ENCODE data around the gene BRD3OS.

BRD3OS gene

DNA sequence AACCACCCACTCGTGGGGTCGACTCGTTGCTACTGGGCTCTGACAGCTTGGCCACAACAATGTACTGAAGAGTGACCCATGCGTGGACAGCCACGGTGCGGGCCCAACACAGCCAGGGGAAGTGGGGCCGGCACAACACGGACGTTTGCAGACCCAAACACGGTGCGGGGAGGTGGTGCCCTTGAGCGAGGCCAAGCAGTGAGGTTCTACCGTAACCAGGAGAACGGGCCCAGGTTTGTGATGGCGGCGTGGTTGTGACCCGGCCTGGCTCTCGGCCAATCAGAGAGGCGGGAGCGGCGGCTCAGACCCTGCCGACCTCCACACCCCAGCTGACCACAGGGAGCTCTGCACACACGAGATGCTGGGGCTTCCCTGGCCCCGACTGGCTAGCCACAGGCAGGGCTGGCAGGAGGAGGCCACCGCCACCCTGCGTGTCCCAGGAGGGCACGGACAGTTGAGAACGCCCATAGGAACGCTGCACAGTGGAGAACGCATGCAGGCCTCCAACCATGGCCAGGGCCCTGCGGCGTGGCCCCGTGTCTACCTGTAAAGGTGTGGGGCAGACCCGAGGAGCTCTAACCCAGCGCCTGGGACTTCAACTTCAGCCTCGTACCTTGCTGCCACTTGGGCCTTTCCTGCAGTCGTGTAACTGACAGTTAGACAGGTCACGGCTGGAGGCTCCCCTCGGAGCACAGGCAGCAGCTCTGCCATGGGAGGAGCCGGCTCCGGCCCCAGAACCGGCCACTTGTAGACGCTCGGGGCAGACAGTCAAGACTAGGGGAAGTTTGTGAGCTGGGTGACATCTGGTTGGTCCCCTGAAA is 28.9 kb downstream of the BRD3OS start:
- no peak for DNase-seq

DNA sequence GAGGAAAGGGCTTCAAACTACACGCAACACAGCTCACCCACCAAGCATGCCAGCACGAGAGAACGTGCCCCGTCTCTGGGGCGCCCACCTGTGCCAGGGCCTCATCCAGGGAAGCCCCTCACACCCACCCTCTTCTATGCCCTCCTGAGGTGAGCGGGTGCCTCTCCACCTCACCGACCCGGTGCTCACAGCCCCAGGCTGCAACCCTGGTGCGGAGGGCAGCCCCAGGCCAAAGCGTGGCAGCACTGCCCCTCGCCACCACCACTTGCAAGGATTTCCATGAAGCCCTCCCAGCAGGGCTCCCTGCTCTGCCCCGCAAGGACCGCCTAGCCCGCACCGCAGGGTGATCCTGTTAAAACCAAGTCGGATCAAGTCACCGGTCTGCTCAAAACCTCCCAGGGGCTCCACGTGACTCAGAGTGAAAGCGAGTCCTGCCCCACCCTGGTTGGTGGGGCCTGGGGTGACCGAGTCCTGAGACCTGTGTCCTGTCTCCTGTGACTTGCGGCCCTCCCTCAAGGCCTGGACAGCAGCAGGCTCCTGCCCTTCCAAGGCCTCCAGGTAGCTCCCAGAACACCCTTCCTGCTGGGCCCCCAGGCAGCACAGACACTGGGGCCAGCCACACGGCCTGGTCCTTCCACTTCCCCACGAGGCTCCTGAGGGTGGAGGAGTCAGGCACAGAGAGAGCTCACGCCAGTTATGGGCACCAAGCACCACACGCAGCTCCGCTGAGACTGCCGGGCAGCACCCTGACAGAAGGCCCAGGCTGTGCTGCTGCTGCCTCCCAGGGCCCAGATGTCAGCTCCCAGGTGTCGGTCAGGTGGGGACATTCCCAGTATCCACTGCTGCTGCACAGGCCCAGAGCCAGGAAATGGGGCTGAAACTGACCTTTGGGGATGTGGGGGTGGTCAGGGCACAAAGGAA is 29.9 kb downstream of the BRD3OS start:
- no peak for DNase-seq

DNA sequence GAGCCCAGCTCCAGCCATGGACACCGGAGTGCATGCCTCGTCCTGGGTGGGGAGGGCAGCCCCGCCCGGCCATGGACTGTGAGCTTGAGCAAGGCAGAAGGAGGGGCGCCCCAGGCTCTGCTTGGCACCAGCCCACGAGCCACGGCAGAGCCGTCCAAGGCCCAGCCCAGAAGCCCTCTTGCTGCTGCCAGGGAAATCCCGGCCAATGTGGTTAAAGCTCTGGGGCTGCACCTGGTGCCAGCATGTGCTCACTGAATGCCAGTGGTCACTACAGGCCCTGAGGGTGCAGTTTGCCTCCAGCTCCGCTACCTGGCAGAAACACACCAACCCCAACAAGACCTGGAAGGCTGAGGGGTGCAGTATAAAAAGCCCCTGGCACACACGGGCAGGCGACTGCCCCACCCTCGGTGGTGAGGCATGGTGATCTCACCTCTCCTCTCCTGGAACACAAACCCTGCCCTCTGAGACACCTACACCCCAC is 30.7 kb downstream of the BRD3OS start:
- DNase-seq: no peak

DNA sequence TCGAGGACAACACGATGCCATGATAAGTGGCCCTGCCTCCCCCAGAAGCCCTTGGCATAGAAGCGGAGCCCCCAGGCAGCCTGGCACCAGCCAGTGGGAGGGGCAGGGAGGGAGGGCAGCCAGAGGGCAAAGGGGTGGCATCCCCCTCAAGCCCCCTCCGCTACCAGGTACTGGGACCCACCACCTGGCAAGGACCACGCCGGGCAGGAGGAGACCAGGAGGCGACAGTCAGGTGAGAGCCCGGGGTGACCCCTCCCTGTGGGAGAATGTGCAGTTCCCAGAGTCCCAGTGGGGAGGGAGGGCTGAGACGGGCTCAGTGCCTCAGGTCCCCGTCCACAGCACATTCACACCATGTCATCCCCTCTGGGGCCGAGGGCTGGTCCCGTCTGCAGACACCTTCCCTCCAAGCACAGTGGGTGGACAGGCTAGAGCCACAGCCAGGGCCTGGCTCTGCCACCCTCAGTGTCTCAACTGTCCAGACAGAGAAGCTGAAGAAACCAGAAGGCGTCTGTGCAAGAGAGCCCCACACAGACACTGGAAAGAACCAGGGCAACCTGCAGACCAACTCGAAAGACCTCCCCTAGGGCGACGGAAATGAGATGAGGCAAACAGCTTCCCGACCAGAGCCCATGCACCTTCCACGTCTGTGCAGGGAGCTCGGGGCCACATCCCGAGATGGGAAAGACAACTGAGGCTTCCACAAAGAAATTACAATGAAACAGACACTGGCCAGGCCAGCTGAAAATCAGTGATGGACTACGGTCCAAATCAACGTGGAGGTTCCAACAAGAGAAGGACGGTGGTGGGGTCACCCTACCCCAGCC is 31.4 kb downstream of the BRD3OS start:
- no peak for DNase-seq

DNA sequence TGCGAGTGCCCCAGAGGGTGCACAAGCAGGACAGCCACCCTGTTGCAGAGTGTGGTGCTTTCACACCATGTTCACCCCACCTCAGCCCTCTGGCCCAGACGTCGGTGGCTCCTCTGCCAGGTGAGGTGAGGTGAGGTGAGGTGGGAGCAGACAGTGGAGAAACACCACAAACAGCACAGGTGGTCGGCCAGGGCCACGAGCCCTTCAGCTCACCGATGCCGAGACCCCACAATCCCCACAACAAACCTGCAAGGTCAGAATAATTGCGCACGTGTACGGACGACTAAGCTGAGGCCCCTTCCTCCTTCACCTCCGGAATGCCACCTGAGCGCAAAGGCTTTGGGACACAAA is 32.0 kb downstream of the BRD3OS start:
- no peak for DNase-seq

DNA sequence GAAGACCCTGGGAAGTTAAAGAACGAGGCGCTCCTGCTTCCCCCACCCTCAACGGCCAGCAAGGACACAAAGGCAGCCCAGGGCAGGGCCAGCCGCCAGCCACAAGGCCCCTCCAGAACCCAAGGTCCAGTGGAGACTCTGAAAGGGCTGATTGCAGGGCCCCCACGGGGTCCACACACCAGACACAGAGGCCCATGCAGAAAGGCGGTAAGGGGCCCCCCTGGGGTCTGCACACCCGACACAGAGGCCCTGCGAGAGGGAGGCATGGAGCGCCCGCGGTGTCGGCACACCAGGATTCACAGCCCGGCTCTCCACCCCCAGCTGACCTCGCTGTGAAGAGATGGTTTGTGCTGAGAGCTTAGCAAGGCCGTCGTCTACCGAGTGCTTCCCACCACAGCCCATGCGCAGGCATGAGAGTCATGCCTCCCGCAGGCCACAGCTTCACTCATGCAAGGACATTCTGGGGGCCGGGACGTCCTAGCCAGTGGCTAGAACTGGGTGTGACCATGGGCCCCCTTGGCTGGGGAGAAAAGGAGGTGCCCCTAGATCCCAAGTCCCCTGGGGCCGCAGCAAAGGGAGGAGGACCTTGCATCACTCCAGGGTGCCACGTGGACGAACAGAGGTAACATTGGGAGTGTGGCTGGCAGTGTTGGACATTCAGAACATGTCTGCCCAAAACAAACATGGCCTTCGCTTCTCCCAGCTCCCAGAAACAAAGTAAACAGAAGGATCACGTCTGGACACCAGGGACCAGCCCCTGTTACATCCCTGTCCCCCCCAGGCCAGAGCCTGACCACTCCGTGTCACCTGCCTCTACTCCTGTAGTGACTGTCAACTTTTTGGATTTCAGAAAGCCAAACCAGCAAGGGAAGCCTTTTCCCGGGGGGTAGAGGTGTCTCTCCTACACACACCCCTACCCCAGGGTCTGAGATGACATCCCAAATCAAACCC is 32.7 kb downstream of the BRD3OS start:
- DNase-seq: no peak

DNA sequence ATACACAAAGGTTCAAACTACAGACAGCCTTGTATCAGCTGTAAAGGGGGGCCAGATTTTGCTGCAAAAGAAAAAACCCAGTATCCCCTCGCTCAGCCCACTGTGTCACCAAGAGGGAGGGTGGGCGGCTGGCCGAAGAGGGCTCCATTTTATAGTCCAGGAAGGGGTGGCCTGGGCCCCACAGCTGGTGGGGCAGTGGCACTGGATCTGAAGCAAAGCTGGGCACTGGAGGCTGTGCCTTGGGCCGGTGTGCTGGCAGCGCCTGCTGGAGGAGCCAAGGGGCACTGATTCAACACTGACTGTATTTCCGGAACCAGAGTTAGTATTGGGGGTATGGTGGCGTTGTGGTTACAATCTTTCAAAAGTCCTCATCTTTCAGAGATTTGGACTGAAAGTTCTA is 33.4 kb downstream of the BRD3OS start:
- no peak for DNase-seq

DNA sequence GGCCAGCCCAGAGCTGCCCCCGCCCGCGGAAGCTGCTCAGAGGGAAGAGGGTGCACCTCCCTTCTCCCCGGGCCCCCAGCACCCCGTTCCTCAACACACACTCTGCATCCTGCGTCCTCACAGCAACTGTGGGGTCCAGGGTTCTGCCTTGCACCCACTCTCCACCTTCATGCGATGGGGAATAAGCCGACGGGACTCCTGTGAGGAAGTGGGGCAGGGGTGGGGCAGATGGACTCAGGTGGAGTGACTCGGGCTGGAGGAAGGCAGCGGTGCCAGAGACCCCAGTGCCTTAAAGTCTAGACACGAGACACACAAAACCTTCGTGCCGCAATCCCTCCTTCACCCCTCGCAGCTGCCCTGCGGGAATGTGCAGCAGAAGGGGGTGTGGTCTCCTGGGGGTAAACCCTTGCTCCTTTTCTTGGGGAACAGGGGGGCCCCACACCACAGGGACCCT is 33.9 kb downstream of the BRD3OS start:
- DNase-seq: no peak

DNA sequence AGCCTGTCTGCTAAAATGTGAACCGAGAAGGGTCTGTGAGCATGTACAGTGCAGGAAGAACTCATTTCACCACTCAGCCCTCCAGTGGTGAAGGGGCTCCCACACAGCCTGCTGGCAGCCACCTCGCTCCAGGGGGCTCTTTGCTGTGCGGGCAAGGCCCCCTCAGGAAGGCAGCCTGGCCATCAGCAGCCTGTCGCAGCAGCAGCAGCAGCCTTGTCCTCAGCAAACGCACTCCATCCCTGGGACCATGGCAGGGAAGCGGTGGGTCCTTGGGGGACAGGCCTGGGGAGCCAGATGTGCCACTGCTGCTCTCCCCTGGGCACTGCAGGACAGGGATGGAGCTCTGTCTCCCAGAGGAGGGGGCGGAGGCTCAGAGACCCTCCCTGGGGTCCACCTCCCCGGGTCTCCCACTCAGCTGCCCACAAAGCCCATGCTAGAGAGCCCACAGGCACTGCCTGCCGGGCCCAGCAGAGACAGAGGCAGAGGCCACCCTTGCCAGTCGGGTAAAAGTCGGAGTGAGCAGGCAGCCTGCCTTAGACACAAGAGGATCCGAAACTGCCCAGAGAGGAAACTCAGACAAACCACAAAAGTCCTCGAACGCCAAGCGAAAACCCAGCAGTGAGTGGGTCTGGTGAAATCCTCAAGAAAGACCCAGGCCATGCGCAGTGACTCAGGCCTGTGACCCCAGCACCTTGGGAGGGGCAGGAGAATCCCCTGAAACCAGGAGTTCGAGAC is 34.5 kb downstream of the BRD3OS start:
- DNase-seq: peak in 1 of 2 donors; percentile 37

DNA sequence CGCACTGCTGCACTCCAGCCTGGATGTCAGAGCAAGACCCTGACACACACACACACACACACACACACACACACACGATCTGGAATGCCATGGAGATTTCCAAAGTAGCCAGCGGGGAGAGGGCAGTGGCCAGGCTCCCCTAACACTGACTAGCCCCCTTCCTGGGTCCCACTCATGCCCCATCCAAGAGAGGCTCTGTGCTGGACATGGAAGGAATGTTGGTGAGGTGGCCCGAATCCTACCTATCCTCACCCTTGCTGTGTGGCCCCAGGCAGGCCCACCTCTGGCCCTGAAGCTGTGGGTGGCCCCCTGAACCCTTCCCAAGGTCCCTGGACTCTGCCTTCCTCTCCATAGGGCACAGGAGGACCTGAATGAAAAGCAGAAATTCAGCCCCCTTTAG is 35.3 kb downstream of the BRD3OS start:
- no peak for DNase-seq

DNA sequence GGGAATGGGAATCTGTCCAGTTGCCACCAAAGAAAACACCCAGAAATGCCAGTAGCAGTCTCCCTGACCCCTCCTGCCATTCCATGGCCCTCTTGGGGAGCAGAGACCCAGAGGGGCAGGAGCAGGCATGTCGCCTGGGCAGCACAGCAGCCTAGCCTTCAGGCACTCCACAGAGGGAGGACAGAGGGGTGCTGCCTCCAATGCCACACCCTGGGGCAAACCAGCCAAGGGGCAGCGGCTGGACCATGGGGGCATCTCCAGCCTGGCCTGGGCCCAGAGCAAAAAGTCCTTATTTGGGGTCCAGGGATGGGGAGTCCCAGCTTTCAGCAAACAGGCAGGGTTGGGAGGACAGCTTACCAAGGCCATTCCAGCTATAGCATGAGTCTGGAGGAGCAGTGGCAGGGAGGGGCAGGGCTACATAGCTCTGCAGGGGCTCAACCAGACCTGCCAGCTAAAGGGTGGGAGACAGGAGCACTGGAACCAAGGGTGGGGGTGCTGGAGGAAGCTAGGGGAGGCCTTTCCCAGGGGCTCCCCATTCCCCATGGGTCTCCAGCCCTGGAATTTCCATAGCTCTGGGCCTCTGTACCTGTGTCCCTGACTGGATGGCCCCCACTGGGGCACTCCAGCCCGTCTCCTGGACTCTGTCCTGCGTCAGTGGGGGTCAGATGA is 35.9 kb downstream of the BRD3OS start:
- no peak for DNase-seq

DNA sequence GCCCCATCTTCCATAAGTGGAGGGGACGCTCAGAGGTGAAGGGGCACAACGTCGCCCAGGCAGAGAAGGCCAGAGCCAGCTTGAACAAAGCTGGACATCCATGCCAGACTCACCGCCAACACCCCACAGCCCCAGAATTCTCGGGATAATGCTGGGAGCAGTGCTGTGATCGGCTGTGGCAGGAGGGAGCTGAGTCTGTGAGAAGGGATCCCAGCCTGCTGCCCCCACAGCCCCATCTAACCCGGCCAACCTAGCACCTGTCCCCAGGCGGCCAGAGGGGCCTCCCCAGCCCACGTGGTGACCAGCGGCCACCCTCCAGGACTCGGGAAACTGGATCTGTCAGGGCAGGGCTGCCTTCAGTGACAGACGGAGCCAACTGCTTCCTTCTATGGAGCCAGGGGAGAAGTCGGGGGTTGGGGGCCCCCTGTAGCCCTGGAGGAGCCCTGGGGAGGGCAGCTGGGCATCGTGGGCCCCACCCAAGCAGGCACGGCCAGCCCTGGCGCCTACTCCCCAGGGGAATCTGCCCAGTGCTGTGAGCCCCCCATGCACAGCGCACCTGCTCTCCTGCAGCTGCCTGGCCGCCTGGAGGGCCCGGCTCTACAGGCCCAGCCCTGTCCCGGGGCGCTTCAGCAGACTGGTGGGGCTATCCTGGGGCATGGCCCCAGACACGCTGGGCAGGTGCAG is 36.5 kb downstream of the BRD3OS start:
- DNase-seq: no peak

DNA sequence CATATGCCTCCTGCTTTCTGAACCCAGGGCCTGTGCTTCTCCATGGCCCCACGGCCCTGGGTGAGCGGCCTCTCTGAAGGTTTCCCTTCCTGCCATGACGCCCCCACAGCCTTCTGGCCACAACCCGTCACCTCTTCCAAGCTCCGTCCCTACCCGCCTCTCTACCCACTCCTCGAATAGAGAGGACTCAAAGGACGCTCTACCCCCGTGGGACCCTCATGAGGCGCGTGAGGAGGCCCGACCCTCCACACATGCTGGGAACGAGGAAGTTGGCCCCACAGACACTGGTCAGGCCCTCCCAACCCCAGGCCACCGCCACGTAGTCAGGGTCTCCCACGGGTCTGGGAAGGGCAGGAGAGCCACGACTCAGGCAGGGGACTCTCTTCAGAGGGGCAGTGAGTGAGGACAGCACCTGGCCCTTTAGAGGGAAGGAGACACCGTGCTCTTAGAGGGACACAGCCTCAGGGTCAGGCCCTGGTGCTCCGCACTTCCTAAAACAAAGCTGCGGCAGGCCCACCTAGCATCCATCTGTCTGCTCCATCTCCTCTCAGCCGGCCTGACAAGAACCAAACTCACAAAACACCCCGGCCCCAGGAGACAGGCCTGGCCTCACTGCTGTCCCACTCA is 37.3 kb downstream of the BRD3OS start:
- no peak for DNase-seq

DNA sequence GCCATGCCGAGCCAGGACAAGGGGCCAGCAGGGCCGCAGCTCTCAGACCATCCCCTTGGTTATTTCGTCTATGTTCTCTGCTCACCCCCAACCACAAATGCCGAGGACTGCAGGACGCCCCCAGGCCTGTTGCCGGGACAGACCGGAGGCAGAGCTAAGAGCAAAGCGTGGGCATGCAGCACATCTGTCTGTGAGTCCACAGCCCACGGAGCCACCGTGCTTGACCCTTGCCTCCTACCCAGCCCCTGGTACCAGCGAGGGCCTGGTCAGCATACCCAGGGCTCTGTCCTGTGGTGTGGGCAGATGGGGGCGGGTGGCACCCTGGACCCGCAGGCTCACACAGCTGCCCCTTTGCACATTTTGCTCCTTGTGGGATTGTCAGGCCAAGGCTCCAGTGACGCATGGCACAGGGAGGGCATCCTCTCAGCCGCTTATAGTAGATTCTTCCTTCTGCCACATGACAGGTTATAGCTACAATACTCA is 37.8 kb downstream of the BRD3OS start:
- no peak for DNase-seq

DNA sequence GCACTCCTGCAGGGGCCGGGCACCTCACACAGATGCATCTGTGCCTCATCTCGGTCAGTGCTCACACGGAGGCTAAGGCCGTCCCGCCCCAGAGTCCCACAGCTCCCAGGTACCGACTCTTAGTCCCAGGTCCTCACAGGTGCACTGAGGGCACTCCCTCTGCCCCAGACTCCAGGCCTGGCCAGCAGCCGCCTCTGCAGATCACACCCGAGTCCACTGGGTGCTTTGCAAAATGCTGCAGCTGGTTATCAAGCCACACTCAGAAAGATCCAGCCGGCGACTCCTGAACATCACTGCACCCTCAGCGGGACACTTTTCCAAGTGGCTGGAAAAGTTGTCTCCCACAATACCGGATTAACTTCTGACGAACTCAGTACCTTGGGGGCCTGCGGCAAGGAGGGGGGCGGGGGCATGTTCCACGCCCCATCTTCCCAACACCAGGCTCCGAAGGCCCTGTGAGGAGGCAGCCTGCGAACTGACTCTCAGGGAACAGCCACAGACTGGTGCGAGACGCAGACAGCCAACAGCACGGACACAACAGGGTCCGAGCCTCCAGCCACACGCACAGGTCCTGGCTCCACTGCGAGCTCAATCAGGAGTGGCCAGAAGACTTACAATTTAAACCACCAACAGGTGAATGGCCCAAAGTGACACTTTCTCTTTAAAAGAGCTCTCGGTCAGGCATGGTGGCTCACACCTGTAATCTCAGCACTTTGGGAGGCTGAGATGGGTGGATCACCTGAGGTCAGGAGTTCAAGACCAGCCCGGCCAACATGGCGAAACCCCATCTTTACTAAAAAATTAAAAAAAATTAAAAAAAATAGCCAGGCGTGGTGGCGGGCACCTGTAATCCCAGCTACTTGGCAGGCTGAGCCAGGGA is 38.5 kb downstream of the BRD3OS start:
- DNase-seq: no peak

DNA sequence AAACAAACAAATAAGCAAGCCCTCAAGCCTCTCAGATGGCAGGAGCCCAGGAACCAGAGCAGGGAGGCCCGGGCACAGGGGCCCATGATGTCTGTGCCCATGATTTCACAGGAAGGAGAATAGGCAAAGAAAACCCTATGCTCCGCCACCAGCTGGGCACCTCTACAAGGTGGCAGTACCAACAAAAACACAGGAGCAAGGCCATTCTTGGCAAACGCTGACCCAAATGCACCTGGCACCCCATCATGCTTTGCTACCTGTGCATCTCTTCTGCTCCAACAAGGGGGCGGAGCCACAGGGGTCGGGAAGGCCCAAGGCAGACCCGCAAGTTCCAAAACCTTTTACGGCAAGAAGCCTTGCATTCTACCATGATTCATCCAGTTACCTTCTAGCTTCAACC is 39.4 kb downstream of the BRD3OS start:
- no peak for DNase-seq

DNA sequence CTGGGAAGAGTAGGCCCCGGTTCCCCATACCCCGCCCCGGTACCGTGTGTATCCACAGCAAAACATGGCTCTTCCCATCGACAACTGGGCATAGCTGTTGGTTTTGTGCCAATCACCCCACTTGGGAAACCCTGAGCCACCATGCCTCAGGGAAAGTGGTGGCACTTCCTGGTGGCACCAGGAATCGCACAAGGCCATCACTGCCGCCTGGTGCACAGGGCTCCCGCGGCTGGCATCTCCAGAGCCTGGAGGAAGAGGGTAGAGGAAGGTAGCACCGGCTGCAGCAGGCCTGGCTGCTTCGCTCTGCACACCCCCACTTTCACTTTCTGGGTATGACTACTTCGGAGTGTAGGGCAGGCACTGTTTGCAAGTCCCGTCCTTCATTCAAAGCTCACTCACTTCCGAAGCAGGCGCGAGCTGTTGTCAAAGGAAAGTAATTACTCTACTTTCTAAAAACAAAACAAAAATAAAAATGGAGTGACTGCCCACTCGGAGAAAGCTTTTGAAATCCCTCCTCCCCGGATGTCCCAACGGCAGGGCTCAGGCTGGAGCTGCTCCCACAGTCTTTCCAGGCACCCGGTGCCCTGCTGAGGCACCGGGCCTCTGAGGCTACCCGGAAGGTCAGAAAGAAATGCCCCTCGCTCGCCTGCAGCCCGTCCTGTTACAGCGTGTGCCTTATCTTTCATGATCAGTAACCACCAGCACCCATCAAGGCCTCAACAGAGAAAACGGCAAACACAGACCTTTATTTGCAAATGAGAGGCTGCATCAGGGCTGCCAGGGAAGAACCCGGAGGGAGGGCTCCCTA is 40.5 kb downstream of the BRD3OS start:
- DNase-seq: peak; percentile 67 to 70
